ENCODE data around the gene WDR38. TPM values are rescaled to one million over a fixed set of nuclear protein-coding genes. Genes with fewer than 3 reads are reported as not detected.

Gene WDR38
- total and polyA plus RNA-seq, 12 donors: 0.04 to 0.22 TPM; not detected in 10

DNA sequence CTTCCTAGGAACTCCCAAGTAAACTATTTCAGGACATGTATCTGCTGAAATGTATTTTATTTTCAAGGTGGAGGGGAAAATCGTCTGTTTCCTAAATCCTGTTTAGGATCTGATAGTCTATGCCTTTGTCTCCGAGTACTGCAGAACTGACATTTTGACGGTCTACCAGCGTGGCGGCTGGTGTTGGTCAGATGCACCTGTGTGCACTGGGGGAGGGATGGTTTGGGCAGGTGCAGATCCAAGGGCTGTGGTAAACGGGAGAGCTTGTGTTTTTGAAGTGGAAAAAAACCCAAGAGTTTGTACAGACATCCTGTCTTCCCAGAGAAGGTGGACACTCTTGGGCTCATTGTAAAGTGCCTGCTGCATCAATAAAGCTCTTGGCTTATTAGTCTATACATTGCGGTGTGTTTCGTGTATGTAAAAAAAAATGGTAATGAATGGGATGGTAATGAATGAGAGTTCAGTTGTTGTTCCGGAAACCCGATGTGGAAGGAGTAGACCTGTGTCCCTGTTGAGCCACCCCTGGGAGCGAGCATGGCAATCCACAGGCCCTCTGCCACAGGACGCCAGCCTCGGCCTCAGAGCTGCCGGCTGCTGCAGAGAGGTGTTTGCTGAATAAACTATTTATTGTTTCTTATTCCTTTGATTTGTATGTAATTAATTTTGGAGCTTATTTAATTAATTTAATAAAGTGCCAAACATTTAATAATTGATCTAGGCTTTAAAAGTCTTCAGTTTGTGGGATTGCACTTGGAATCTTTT is 23.9 kb downstream of the WDR38 start:
- peaks cover 0 to 99% (median 63%) of the 10 kb centered on the region in 9 donors for H3K36me3 ChIP-seq
- H3K9me3 ChIP-seq: no peaks in the 10 kb centered on the region
- TF ChIP-seq CTCF (IDR thresholded peaks at IDR 0.05): no peak
- ATAC-seq: no peak
- intact Hi-C loops (cut with DNase I): loop anchor here in 2 of 10 donors (10.0 kb wide), 2 partner anchors 58 to 268 kb away; partner anchors contain the start of gene SCAI (in 1 of the 2)
- no peak for DNase-seq
- H3K27ac ChIP-seq: no peak overlapping the region
- H3K27me3 ChIP-seq: no peaks in the 10 kb centered on the region
- WGBS, 2 donors: 88 to 89% methylated on average over 14 of the region's 14 CpGs
- no peak overlapping the region for H3K4me3 ChIP-seq
- H3K4me1 ChIP-seq: peaks cover 12 to 26% (median 17%) of the 10 kb centered on the region in 9 donors

DNA sequence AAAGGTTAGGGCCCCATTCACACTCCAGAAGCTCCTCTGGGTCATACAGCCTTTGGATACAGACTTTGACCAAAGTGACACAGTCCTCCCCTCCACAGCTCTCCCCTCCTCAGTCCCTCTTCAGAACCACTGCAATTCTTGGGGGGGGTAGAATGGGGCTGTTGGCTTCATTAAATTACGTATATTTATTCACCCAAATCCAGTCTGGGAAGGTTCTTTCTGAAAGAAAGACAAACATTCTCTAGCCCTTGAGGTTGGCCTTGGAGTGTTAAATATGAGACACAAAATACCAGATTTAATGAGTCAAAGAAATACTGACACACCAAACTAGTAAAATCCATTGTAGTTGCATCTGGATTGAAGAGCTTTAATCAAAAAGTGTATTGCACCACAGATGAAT is 24.8 kb downstream of the WDR38 start:
- peaks cover 0 to 99% (median 63%) of the 10 kb centered on the region in 9 donors for H3K36me3 ChIP-seq
- no peak for DNase-seq
- intact Hi-C loops (cut with DNase I): loop anchor here in 2 of 10 donors (10.0 kb wide), 2 partner anchors 57 to 267 kb away; partner anchors contain the start of gene SCAI (in 1 of the 2)

GRCh38 chr9:124878518-124878917 is 25.3 kb downstream of the WDR38 start:
- ATAC-seq (no peak), DNase-seq (no peak)
- Histone ChIP-seq H3K4me1 (peaks cover under 1 to 13% (median 4%) of the 10 kb centered on the region in 9 donors), H3K27me3 (no peaks in the 10 kb centered on the region), H3K4me3 (no peak overlapping the region), H3K9me3 (no peaks in the 10 kb centered on the region), H3K27ac (no peak overlapping the region), H3K36me3 (peaks cover 0 to 100% (median 62%) of the 10 kb centered on the region in 9 donors)
- no peak for TF ChIP-seq CTCF (IDR thresholded peaks at IDR 0.05)
- WGBS, 2 donors: 86 to 92% methylated on average over 6 of the region's 6 CpGs
- intact Hi-C loops (cut with DNase I): loop anchor here in 2 of 10 donors (10.0 kb wide), 2 partner anchors 56 to 266 kb away; partner anchors contain the start of gene SCAI (in 1 of the 2)

More for the DNA sequence above, 24.8 kb downstream of the WDR38 start:
- Histone ChIP-seq H3K27me3 (no peaks in the 10 kb centered on the region), H3K9me3 (no peaks in the 10 kb centered on the region), H3K4me1 (peaks cover 6 to 18% (median 9%) of the 10 kb centered on the region in 9 donors), H3K27ac (no peak overlapping the region), H3K4me3 (no peak overlapping the region)
- ATAC-seq: no peak
- no peak for TF ChIP-seq CTCF (IDR thresholded peaks at IDR 0.05)
- 92 to 95% methylated on average over 1 of the region's 1 CpG for WGBS, 2 donors

- Histone ChIP-seq H3K27me3 (no peaks in the 10 kb centered on the region), H3K9me3 (no peaks in the 10 kb centered on the region), H3K27ac (no peak overlapping the region), H3K36me3 (peaks cover 0 to 100% (median 59%) of the 10 kb centered on the region in 9 donors), H3K4me3 (no peak overlapping the region), H3K4me1 (peaks cover 0 to 5% (median 0%) of the 10 kb centered on the region in 9 donors)
- intact Hi-C loops (cut with DNase I): loop anchor here in 2 of 10 donors (10.0 kb wide), 2 partner anchors 56 to 266 kb away; partner anchors contain the start of gene SCAI (in 1 of the 2)
- ATAC-seq: no peak
- 68 to 72% methylated on average over 10 of the region's 10 CpGs for WGBS, 2 donors
- TF ChIP-seq CTCF (IDR thresholded peaks at IDR 0.05): no peak
- DNase-seq: no peak
These were observed 26.0 kb downstream of the WDR38 start for GRCh38 chr9:124879226-124879625.
